HG03060 (cell line): Measurements from ENCODE around the gene TUBG1.
A peak's percentile ranks its signal among the peaks of the same experiment; 100 is the strongest.

Experiments
- ATAC-seq: cut with Tn5 transposase; IDR thresholded peaks from one replicate; pipeline ENCODE4 v1.9.1; 2021; ENCODE audit warnings: low read depth, moderate number of reproducible peaks; ENCODE audit not compliant: unreplicated experiment

Gene TUBG1

GRCh38 chr17:42609182-42609813, at the start of gene TUBG1, which contains the start of gene RETREG3:
TUBG1 (plus strand) TSS chr17:42609683; CDS start chr17:42609738, 55 bp downstream.
RETREG3 (minus strand) TSS chr17:42609374; CDS start chr17:42609324, 50 bp downstream.
- ATAC-seq: peak; percentile 72

GRCh38 chr17:42560246-42560645, 49.2 kb upstream of the TUBG1 start:
- no peak for ATAC-seq

- no peak for ATAC-seq
Observed at GRCh38 chr17:42561897-42562387, 47.5 kb upstream of the TUBG1 start, which contains the start of gene COASY. COASY (plus strand) TSS chr17:42562148; CDS start chr17:42562623, 475 bp downstream.

- no peak for ATAC-seq
Observed at GRCh38 chr17:42562388-42563142, 46.9 kb upstream of the TUBG1 start.

- no peak for ATAC-seq
Observed at GRCh38 chr17:42563143-42563509, 46.4 kb upstream of the TUBG1 start.

GRCh38 chr17:42563543-42563942, 45.9 kb upstream of the TUBG1 start:
- ATAC-seq: no peak

GRCh38 chr17:42563950-42564349, 45.5 kb upstream of the TUBG1 start:
- no peak for ATAC-seq

GRCh38 chr17:42564815-42565522, 44.5 kb upstream of the TUBG1 start:
- ATAC-seq: no peak

- no peak for ATAC-seq
Observed at GRCh38 chr17:42565523-42566214, 43.8 kb upstream of the TUBG1 start.

- no peak for ATAC-seq
Observed at GRCh38 chr17:42566215-42566882, 43.1 kb upstream of the TUBG1 start.

- no peak for ATAC-seq
Observed at GRCh38 chr17:42566883-42567573, 42.5 kb upstream of the TUBG1 start, which contains the start of gene MLX. MLX (plus strand) TSS chr17:42567100; CDS start chr17:42567125, 25 bp downstream.

GRCh38 chr17:42568341-42569111, 41.0 kb upstream of the TUBG1 start:
- ATAC-seq: no peak

- ATAC-seq: no peak
Observed at GRCh38 chr17:42571435-42572225, 37.9 kb upstream of the TUBG1 start.

GRCh38 chr17:42573095-42573494, 36.4 kb upstream of the TUBG1 start:
- no peak for ATAC-seq

GRCh38 chr17:42574463-42574862, 35.0 kb upstream of the TUBG1 start:
- no peak for ATAC-seq

GRCh38 chr17:42577140-42577531, 32.3 kb upstream of the TUBG1 start:
- no peak for ATAC-seq

- ATAC-seq: no peak
Observed at GRCh38 chr17:42577532-42578281, 31.8 kb upstream of the TUBG1 start, which contains the start of gene PSMC3IP. PSMC3IP (minus strand) TSS chr17:42577729; CDS start chr17:42577686, 43 bp downstream.
